HG02623 (cell line): ENCODE data around the gene KRTAP4-4.
"Not testable (repeated sequence)": the region's sequence is repeated elsewhere in the genome, so short reads cannot be mapped to it uniquely, and the experiment has no call there.

Experiments
- ATAC-seq: cut with Tn5 transposase; IDR thresholded peaks from one replicate; pipeline ENCODE4 v1.9.1; 2021; ENCODE audit warnings: moderate library complexity; ENCODE audit not compliant: unreplicated experiment

Gene KRTAP4-4

DNA sequence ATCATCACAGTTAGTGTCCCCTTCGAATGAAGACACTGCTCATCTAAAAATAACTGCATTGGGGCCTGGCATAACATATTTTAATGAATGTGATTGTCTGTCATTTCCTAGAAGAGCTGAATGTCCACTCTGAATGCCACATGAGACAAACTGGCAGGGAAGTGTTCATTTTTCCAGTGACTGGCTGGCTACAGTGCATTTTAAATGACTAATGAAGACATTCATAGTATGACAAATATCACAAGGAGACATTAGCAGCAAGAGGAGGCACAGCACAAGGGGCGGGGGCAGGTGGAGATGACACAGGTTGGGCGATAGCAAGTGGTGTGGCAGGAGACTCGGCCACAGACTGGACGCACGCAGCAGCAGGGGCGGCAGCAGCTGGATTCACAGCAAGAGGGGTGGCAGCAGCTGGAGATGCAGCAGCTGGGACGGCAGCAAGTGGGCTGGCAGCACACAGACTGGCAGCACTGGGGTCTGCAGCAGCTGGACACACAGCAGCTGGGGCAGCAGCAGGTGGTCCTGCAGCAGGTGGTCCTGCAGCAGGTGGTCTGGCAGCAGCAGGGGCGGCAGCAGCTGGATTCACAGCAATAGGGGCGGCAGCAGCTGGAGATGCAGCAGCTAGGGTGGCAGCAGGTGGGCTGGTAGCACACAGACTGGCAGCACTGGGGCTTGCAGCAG lies 11.4 kb downstream of the KRTAP4-4 start:
- not testable (repeated sequence) for ATAC-seq

DNA sequence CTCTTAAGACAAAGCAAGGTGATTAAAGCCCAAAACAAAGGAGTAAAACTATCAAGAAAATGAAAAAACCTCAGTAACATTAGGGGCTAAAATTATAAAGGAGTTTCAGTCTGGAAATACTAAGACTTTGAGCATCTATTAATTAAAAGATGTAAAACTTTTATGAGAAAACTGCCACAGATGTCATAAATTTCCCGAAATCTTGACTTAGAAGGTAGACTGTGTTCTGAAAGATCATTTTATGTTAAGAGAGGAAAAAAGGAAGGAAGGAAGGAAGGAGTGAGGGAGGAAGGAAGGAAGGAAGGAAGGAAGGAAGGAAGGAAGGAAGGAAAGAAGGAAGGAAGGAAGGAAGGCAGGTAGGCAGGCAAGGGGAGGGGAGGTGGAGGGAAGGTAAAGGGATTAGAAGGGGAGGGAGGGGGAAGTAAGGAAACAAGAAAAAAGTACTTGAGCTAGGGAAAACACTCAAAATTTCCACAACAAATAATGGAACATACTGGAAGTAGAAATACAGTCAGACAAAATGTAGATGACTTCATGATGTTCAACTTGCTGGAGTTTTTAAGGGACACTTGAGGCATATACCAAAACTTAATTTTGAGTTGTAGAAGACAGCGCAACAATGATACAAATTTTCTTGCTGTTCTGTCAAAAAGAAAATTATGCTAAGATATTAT lies 12.9 kb downstream of the KRTAP4-4 start:
- ATAC-seq: no peak

DNA sequence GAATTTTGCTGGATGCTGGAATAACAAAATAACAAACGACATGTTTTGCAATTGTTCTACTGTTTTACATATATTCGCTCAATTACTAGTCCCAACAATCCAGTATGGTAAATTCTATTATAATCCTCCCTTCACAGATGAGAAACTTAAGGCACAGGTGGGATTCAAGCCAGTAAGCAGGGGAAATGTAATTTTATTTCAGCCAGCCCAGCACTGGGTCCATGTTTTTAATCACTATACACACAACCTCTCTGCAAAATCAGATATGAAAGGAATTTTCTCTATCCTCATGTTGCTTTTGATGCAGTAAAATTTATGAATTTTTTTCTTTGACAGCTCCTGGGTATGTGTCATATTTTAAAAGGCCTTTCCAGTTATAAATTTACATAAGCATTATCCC lies 15.3 kb downstream of the KRTAP4-4 start:
- ATAC-seq: no peak

DNA sequence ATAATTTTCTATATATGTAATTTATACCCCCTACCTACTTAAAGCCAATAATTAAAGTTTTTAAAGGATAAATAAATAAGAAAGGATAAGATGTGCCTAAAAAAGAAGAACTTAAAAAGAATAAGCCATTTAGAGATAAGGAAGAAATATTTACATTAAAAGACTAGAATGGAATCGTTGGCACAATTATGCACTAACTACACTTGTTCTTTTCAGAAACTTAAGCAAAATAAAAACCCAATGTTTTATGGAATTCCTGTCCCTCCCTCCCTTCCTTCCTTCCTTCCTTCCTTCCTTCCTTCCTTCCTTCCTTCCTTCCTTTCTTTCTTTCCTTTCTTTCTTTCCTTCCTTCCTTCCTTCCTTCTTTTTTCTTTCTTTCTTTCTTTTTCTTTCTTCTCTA lies 15.7 kb downstream of the KRTAP4-4 start:
- ATAC-seq: no peak

DNA sequence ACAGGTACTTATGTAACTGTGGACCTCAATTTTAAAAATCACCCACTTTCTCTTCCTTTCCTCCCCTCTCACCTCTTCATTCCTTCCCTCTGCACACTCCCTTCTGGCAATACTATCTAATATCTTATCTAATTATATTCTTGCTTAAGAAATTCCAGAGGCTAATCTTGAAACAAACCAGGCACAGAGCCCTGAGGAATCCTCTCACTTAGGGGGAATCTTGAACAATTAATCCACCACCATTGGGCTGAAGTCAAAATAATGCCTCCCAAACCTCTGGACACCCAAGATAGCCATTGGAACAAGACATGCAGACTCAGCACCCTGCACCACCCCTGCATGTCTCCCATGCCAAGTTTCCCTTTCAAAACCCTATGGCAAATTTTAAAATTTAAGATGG lies 19.2 kb downstream of the KRTAP4-4 start:
- no peak for ATAC-seq

DNA sequence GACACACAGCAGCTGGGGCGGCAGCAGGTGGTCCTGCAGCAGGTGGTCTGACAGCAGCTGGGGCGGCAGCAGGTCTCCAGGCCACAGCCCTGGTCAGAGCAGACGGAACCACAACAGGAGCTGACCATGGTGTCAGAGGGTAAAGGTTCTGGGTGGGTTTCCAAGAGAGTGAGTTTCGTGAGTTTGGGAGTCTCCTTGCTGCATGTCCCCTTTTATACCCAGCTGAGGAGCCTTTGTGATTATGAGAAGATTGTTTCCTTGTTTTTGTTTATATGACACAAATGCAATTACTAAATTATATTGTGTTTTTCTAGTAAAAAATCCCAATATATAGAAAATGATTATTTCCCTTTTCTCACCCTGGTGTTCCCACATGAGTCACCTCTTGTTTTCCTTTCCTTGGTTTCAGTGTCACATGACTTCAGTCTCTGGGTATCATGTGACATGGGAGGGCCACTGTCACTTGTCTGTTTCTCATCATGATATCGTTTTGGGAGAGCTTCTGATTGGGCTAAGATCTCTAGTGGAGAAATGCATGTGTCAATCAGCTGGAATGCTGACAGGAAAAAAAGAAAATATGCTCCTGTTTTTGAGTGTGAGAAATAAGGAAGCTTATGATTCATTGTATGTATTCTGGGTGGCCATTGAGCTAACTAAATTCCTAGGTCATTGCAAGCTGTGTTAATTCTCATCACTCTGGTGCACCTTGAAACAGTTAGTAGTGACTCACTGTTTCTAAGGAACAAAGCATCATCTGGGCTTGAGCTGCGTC lies 20.0 kb downstream of the KRTAP4-4 start, which contains the start of gene KRTAP4-6:
KRTAP4-6 (minus strand) TSS at position 185 of the 772 bp plus-strand sequence; CDS start at position 128, 57 bp downstream.
- no peak for ATAC-seq

DNA sequence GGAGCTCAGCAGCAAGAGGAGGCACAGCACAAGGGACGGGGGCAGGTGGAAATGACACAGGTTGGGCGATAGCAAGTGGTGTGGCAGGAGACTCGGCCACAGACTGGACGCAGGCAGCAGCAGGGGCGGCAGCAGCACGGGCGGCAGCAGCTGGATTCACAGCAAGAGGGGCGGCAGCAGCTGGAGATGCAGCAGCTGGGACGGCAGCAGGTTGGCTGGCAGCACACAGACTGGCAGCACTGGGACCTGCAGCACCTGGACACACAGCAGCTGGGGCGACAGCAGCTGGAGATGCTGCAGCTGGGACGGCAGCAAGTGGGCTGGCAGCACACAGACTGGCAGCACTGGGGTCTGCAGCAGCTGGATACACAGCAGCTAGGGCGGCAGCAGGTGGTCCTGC lies 20.7 kb downstream of the KRTAP4-4 start:
- ATAC-seq: not testable (repeated sequence)

DNA sequence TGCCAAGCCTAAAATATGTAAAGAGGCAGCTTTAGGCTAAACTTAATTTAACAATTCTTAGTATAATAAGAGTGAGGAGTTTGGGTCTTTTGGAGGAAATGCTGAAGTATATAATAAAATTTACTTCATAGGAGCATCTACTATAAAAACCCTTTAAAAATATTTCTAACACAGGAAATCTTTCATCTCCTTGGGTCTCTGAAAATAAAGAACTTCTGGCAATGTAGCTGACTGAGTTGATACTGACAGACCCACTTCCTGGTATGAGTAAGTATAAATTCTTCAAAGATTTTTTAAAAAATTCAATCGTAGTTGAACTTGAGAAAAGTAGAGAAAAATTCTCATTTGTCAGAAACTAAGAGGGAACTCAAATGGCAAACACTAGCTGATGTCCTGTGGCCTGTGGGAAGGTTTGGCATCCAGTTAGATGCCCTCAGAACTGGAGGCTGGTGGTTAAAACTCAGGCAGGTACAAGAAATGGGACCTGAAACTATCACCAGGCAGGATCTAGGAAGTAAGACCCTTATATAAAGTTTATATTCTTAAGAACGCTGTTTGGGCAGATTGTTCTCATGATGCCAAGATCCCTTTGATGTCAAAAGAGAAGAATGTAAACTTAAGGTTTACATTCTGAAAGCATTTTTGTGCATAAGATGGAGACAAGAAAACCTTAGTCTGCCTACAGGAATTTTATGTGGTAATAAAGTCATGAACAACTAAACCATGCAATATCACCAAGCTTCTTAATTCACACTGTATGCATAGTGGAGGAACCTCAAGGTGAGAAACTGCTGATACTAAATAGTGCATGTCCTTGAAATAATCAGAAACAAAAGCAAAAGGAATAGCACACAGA lies 26.4 kb downstream of the KRTAP4-4 start:
- ATAC-seq: no peak

DNA sequence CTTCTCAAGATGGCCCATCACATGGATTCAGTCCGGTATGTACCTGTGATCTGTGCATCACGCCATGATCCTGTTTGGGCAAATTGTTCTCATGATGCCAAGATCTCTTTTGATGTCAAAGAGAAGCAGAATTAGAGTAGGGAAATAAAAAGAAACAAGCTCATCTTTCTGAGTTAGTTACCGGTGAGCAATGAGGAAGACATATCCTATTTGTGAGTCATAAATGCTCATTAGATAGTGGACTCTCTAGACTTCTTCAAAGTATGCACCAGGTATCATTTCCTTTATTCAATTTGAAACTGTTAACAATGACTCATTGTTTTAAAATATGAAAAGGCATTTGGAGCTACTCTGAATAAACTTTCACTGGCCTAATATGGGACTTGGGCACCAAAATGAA lies 28.6 kb downstream of the KRTAP4-4 start:
- no peak for ATAC-seq

DNA sequence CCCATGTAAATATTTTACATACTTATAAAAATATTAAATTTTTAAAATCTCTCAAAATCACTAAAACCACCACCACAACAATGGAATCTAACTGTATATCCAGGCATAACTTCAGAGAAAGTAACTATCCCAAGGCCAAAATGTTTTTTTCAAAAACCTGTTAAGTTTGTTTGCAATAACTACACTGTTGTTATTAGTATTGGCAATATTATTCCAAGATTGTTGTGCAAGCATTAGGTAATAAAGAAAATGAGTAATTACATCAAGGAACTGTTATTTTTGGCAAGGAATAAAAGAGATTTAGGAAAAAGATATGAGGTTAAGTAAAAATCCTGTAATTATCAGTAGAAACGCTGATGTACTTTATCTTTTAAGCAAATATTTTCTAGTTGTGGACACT lies 33.2 kb downstream of the KRTAP4-4 start:
- ATAC-seq: no peak

DNA sequence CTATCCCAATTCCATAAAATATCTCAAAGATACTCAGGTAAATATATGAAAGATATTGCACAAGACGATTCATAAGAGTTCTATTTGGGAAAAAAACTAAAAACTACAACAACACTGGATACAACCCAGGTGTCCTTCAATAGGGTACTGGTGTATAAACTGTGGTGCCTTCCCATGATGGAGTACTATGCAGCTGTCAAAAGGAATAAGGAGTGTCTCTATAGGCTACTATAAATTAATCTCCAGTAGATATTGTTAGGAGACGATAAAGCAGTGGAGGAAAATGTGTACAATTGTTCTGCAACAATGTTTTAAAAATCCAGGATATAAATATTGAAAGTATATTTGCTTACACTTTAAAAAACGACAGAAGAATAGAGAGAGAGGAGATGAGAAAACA lies 34.1 kb downstream of the KRTAP4-4 start:
- no peak for ATAC-seq

DNA sequence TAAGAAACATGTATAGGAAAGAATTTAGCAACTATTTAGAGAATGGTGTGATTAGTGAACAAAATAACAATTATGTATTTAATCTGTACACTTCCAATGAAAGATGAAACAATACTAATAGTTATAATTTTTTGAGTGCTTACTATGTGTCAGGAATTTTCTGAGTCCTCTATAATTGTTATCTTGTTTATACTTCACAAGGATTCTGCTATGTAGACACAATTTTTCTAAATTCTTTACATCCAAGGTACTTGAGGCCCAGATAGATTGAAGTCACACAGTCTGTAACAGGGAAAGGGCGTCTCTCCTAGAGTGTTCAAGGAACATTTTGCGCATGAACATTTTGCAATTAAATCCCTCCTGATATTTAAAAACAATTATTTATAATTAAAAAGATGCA lies 35.5 kb downstream of the KRTAP4-4 start:
- no peak for ATAC-seq

DNA sequence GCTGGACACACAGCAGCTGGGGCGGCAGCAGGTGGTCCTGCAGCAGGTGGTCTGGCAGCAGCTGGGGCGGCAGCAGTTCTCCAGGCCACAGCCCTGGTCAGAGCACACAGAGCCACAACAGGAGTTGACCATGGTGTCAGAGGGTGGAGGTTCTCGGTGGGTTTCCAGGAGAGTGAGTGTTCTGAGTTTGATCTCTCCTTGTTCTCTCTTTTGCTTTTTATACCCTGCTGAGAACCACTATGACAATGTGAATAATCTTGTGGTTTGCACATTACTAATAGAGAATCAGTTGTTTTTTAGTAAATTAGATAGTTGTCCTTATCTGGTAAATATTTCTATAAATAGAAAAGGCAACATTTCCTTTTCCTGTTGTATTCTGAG lies 36.6 kb downstream of the KRTAP4-4 start, which contains the start of gene KRTAP4-12:
KRTAP4-12 (minus strand) TSS at position 192 of the 381 bp plus-strand sequence; CDS start at position 132, 60 bp downstream.
- not testable (repeated sequence) for ATAC-seq

DNA sequence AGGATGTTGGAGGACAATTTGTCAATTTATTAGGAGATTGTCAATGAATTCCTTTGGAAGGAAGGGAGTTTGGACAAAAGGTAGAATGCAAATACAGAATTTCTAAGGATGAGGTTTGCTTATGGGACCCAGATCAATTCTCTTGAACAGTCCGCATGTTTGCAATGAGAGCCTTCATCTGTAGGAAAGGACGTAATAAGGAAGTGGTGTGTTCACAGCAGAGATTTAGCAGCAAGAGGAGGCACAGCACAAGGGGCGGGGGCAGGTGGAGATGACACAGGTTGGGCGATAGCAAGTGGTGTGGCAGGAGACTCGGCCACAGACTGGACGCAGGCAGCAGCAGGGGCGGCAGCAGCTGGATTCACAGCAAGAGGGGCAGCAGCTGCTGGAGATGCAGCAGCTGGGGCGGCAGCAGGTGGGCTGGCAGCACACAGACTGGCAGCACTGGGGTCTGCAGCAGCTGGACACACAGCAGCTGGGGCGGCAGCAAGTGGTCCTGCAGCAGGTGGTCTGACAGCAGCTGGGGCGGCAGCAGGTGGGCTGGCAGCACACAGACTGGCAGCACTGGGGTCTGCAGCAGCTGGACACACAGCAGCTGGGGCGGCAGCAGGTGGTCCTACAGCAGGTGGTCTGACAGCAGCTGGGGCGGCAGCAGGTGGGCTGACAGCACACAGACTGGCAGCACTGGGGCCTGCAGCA lies 37.1 kb downstream of the KRTAP4-4 start:
- not testable (repeated sequence) for ATAC-seq

DNA sequence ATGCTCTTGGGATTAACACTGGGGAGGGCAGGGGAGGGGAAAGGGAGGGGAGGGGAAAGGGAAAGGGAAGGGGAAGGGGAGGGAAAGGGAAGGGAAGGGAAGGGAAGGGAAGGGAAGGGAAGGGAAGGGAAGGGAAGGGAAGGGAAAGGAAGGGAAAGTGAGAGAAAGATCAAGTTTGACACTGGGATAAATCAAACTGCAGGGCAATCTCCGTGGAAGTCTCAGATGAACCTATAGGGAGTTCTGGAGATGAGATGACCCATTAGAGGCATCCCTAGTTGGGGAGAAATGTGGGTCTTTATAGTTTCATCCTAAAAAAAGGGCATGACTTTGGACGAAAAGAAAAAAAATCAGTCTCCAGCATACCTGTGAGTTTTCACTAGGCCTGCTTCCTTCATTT lies 38.8 kb downstream of the KRTAP4-4 start:
- ATAC-seq: no peak

DNA sequence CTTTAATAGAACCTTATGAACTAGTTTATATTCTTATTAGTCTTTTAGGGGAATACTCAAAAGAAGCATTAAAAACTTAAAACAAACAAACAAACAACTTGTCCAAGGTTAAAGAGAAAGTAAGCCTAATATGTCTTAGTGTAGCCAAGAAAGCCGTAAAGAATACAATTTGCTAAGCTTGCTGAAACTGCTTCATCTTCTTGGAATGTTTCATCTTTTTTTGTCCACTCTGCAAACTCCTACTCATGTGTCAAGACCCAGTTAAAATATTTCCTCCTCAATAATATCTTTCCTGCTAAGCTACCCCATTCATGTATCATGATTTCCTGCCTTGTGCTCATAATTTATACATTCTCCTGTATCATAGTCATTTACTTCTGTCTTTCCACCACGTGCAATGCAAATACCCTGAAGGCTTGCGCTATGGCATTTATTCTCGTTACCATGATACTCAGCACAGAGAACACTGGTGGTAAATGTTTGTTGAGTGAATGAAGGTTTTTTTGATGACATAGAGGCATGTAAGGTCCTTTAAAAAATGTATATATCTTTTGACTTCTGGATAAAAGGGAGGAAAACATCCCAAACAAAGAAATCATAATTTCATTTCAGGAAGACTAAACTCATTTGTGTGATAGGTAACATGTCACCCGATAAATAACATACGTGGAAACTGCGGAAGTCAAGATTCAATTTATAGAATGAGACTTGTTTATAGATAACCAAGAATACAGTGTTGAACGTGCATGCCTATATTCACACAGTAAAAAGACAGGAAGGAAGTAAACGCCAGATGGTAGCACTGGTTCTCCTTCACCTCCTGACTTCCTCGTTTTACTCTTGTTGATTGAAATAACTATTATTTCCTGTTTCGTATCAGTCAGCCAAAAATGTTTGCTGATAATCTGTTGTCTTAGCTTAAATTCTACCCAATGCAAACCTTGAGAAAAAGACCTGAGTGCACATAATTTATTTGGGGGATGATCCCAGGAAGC lies 40.6 kb downstream of the KRTAP4-4 start:
- ATAC-seq: not testable (repeated sequence)

DNA sequence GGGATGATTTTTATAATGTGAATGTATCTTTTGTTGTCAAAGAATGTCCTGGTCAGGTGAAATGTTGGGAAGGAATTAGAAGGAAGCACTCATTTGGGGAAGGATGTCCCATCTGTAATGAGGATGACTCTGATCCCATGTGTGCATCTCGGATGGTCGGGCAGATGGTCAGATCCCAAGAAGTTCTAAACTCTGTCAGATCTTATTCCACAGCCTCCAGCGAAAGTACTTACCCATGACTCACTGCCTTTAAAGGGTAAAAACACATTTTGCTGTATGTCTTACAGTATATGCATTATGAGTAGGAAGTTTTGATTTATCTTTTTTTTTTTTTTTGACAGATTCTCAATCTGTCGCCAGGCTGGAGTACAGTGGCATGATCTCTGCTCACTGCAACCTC lies 41.8 kb downstream of the KRTAP4-4 start:
- no peak for ATAC-seq

DNA sequence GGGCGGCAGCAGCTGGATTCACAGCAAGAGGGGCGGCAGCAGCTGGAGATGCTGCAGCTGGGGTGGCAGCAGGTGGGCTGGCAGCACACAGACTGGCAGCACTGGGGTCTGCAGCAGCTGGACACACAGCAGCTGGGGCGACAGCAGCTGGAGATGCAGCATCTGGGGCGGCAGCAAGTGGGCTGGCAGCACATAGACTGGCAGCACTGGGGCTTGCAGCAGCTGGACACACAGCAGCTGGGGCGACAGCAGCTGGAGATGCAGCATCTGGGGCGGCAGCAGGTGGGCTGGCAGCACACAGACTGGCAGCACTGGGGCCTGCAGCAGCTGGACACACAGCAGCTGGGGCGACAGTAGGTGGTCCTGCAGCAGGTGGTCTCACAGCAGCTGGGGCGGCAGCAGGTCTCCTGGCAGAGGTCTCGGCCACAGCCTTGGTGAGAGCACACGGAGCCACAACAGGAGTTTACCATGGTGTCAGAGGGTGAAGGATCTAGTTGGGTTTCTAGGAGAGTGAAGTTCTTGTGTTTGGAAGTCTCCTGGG lies 42.6 kb downstream of the KRTAP4-4 start, which contains the start of gene KRTAP4-11:
KRTAP4-11 (minus strand) TSS at position 528 of the 541 bp plus-strand sequence; CDS start at position 470, 58 bp downstream.
- ATAC-seq: not testable (repeated sequence)
